SK-N-DZ (cell line): ENCODE measurements around the gene CLCA2.
"Not testable (repeated sequence)": the region's sequence is repeated elsewhere in the genome, so short reads cannot be mapped to it uniquely, and the experiment has no call there.

ENCODE experiments used
- DNase-seq: peaks from one replicate; pipeline ENCODE4 v3.0.0-alpha.2; 2015; ENCODE audit warnings: low spot score

The CLCA2 gene

DNA sequence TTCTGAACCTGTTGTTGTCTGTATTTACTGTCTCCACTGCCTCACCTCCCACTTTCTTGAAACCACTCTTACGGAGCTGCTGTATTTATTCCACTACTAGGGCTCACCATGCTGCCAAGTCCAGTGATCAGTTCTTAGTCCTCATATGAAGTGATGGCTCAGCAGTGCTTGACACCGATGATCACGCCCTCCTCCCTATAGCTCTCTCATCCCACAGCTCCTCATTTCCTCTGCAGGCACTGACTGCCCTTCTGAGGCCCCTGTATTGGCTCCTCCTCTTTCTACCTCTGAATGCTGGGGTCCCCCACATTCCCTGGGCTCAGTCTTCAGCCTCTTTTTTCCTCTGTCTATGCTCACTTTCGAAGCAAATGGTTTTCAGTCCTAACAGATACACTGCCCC is 48.2 kb downstream of the CLCA2 start:
- no peak for DNase-seq

DNA sequence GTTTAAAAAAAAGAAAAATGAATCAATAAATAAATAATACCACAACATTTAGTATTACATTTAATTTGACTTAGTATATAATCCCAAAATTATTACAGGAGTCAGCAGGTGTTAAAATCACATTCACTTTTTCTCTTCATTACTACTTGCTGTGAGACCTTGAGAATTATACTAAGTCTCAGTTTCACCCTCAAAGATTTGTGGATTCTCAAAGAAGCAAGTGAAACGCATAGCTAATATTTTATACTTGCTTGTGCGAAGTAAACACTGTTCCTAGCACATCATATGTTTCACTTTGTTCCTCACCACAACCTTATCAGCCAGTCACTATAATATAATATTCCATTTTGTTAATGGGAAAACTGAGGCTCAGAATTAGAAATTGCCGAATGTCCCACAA is 48.8 kb downstream of the CLCA2 start:
- no peak for DNase-seq

DNA sequence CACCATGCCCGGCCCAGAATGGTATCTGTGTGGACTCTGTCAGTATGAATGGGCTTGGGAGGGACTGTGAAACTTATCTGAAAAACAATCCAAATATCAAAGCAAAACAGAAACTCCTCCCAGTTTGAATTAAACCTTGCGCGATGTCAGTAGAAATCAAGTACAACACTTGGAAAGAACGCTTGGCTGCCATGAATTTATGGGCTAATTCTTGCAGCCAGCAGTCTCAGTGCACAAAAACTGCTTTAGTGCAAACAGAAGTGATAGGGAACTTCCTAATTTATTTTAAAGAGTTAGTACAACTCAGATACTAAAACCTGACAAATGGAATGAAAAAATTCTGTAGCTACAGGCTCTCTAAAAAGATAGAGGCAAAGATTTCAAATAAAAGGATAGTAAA is 53.3 kb downstream of the CLCA2 start:
- no peak for DNase-seq

DNA sequence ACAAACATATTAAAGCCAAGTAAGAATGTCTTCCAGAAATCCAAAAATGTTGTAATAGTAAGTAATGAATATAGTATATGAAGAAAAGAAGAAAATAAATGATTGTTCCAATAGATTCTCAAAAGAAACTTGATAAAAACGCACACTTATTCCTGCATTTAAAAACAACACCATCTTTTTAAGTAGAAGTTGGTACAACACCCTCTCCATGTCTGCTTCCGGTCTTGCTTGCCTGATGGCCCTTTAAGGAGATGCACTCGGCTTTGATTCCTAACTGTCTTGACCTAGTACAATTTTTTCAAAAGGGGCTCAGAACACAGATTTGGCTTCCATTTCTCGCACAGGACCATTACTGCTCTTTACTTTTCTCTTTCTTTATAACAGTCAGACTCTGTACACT is 53.7 kb downstream of the CLCA2 start:
- no peak for DNase-seq

DNA sequence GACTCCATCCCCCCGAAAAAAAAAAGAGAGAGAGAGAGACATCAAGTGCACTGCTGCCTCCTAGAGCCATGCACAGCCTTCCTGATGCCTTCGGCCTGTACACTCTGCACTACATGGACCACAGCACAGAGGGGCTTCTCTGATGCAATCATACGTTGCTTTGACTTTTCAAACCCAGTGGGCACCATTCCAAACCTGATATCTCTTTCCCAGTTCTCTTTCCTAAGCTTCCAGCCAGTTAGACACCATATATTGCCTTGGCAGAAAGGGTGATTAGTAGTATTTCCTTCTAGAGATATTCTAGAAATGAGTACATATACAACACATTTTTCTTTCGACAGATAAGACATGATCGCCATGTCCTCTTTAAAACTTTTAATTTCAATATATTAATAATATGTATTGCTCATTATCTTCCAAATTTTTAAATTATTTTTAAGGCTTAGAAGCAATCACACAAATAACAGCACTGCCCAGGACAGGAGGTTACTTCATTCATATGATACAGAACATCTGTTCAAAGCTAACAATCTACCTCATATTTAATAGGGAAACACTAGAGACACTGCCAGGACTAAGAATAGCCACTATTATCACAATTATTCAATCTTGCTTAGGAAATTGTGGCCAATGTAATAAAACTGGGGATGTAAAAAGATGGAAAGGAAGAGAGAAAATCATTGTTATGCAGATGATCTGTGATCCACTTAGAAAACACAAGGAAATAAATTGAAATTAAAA is 54.6 kb downstream of the CLCA2 start:
- DNase-seq = no peak

DNA sequence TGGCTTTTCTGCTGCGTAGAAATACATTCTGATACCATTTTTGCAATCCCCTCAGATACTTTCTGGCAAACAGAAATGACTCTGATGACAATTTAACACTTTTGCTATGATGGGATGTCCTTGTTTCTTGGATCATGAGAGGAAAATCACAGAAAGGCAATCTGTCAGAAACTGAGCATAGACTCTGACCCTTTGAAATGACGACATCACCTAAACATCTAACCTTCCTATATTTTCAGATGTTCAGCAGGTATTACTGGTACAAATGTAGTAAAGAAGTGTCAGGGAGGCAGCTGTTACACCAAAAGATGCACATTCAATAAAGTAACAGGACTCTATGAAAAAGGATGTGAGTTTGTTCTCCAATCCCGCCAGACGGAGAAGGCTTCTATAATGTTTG is 58.0 kb downstream of the CLCA2 start:
- DNase-seq = no peak

DNA sequence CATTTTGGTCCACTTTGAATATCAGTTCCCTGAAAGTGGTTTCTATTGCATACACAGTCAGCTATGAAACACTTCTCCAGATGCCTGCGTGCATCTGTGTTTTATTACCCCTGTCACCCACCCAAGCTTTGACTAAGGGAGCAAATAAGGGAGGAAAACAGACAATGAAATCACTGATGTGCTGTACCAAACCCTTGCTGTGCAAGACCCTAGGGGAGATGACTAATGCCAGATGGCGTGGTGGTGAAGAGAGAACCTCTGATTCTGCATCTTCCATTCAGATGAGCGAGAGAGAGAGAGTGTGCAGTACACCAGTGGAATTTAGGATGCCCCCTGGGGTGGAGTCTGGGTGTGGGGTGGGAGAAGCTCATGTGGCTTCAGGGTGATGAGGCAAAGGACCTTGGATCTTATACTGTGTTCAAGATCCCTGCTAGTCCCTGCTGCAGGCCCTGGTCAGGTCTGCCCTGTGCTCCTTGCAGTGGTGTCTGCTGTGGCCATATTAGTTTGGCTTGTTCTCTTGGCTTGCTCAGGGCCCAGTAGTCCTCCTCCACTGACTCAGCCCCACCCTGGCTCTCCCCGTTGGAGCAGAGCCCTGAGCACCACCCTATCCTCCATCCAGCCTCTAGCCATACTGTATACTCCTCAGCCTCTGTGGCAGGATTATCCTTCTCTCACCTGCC is 63.3 kb downstream of the CLCA2 start:
- no peak for DNase-seq

DNA sequence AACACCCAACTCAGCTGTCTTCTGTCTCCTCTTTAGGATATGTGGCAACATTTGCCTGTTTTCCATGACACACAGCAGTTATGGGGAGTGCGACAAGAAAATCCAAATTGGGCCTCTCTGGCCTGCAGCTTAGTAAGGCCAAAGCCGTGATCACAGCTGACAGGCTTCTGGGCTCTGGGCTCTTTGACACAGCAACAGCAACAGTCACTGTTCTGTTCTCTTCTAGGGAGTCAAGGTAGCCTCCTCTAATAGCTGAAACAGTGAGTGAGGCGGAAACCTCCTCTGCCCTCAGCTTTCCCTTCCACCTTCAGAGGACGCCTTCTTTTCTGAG is 63.8 kb downstream of the CLCA2 start:
- no peak for DNase-seq

DNA sequence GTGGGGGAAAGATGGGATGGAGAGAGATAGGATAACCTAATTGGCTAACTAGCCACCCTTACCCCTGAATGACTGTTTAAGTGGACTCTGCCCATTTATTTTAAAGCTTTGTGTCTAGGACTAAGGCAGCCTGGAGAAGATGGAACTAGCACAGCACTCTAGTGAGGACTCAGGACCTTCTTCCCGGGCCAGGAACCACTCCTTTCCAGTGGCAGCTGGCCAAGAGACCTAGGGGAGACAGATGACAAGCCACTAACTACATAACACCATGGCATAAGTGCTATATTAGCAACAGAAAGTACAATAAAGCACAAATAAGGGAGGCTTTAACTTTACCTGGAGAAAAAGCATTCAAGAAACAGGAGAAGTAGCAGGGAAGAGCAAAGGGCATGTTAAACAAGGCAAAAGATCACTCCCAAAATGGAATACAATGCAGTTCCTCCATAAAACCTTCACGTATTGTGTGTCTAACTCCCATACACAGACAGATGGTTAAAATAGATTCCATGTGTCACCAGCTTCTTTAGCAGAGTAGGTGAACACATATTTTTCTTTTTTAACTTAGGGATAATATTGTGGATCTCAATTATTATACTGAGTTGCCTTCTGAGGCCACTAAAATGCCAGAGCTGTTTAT is 65.4 kb downstream of the CLCA2 start:
- no peak for DNase-seq

DNA sequence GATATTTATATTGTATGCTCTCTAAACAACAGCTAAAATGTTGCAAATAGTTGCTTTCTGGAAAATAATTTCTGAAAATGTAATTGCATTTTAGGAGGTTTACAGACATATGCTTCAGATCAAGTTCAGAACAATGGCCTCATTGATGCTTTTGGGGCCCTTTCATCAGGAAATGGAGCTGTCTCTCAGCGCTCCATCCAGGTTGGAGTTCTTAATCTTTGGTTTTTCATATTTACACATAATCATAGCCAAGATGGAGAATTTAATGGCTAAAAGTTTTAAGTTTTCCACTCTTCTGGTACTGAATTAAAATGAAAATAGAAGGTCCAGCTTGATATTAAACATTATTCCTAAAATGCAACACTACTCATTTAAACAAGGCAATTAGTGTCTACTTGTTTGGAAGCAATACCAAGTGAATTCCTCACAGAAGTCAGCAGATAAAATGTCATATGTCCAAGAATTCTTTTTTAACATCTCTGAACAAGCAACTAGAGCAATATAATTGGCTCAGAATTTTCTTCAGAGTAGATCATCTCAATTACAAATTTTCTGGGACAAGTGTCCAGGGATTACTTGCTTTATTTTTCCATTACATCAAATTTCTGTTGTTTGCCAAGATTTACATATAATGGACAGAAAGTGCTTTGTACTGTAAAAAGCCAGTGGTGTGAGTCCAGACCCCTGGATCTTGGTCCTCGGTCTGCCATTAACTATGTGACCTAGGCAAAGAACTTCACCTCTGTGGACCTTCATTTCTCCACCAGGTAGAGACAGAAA is 67.4 kb downstream of the CLCA2 start:
- no peak for DNase-seq

DNA sequence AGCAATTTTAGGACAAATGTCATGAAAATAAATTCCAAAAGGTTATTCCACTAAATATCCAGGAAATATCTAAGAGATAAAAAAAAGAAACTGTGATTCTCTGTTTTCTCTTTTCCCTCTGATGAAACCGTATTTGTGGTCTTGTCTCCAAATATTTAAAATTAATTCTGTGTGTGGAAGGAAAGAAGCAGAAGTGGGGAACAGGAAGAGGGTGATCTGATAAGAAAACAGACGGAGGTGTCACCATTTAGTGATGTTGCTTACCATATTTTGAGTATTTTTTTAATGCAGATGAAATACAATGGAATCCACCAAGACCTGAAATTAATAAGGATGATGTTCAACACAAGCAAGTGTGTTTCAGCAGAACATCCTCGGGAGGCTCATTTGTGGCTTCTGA is 74.3 kb downstream of the CLCA2 start:
- no peak for DNase-seq

DNA sequence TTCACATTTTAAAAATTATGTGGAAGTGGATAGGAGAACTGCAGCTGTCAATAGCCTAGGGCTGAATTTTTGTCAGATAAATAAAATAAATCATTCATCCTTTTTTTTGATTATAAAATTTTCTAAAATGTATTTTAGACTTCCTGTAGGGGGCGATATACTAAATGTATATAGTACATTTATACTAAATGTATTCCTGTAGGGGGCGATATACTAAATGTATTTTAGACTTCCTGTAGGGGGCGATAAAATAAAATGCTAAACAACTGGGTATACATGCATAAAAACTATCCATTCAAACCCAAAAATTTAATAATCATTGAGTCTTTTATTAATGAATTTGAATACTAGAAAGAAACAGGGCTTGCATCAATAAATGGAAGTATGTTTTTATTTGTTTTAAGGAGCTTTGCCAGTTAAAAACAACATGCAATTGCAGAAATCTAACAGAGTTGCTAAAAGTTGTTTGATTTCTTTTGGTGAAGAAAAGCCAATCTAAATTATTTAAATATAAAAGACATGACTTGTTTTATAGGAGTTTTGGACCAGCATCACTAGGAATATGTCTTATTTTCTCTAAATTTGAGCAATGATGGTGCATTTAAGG is 76.1 kb downstream of the CLCA2 start:
- DNase-seq = no peak

DNA sequence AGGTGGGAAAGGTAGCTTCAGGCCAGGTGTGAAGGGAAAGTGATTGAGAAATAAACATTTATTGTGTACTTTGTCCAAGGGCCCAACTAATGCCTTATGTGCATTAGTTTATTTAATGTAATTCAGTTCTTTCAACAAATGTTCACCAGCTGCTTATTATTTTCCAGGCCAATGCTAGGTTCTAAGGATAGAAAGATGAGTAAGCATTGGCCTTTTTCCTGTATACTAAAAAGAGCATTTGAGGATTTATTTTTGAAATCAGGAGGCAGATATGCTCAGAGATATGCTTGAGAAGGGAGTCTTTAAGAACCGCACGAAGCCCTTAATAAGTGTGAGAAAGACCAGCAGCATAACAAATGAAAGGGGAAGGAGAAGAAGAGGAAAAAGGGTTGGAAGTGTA is 76.7 kb downstream of the CLCA2 start:
- DNase-seq = no peak

DNA sequence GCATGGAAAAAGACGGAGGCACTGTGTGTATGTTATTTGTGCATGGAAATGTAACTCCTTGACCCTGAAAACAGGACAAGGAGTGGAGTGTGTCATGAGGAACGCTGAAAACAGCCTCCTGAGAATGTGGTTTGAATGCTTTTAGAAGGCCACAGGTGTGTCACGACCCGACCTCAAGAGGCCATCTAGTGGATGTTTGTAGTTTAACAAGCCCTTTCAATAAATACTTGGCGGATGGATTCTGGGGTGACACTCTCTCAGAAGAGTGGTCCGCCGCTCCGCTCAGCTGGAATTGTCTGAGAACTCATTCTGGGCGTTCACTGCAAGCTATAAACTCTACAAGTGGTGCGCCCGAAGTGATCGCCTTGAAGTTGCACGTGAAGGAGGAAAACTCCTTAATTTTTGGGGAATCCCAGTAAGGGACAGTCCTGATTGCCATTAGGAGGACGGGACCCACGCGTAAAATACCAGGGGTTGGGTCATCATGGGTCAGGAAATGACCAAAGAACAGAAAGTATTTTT is 78.2 kb downstream of the CLCA2 start:
- not testable (repeated sequence) for DNase-seq

DNA sequence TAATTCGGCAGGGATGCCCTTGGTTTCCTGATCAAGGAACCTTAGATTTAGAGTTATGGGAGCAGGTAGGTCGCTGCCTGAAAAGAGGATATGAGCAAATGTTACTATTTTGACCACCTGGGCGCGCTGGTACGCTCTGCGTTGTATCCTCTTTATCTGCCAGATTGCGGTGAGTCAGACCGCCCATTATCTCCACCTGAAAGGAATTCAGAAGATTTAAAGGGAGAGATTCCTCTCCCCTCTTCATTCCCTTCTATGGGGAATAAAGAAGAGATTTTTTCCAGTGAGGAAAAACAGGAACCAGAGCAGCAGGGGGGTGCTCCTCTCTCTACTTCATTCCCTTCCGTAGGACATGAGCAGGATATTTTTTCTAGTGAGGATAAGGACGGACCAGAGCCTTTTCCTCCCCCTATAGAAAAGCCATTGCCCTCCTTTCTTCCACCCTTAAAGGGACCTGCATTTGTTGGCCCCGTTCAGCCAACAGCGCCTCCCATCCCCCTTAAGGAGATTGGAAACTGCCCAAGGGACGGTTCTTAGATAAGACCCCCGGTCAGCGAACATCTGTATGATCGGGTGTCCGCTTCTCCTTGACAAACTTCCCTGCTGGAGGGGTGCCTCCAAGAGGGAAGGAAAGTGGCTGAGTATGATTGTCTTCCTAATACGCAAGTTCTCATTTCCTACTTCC is 78.9 kb downstream of the CLCA2 start:
- no peak for DNase-seq

DNA sequence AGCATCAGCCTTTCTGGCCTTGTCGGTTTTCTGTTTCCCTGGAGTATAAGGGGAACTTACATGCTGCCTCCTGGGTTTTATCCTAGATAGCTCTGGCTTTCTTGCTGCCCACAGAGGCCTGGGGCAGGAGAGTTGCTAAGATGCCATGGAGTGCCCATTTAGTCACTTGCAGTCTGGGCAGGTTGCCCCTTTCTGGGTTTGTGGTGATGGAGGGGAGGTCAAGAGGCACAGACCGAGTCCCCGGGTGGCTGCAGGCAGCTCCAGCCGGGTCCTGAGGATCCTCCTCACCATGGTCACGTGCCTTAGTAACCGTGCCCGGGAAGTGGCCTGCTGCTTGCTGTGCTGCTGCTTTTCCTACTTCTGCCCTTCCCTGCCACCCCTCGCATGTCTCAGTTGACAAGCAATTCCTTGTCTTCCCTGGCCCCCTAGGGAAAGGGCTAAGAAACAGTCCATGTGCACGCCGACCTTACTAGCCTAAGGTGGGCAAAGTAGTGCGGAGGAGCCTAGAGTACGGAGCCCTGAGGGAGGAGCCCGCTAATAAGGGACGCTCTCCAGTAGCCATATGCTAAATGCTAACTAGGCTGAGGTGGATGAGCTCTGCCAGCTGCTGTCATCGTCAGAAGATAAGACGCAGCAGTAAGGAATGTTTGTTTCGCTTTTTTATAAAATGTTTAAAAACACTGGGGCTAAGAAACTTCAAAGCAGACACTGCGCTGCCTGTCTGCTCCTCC is 79.6 kb downstream of the CLCA2 start:
- peak; percentile 42 for DNase-seq

DNA sequence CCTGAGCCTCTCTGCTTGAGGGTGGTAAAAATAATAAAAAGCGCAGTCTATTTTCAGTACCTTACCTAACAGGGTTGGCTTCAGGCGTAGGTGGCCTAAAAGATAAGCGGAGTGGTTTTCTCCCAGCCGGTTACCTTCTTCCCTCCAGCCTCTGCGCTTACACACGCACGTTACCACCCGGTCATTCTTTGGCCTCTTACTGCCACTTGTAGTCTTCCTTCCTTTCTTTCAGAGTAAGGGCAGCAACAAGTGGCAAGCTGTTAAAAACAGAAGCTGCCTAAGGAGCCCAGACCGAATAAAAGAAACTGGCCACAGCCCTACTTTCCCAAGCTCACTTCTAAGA is 80.1 kb downstream of the CLCA2 start:
- no peak for DNase-seq

DNA sequence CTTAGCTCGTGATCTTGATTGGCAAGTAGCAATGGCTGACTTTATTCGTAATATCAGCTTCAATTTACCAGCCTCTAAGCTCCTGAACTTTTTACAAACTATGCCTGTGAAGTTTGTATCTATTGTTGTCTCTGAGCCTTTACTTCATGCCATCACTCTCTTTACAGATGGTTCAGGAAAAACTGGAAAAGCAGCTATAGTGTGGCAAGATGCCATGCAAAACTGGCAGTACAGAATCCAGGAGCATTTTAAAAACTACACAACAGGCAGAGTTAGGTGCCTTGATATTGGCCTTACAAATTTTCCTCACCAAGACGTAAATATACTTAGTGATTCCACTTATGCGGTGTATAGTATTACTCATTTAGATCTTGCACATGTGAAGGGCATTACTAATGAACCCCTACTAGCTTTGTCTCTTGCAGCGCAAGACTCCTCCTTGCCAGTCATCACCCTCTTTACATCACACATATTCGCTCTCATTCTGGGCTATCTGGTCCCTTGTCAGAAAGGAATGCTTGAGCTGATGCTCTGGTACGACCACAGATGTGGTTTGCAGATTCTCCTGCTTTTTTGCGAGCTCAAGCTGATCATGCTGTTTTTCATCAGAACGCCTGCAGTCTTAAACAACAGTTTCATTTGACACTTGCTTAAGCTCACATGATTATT is 81.1 kb downstream of the CLCA2 start:
- DNase-seq = no peak

DNA sequence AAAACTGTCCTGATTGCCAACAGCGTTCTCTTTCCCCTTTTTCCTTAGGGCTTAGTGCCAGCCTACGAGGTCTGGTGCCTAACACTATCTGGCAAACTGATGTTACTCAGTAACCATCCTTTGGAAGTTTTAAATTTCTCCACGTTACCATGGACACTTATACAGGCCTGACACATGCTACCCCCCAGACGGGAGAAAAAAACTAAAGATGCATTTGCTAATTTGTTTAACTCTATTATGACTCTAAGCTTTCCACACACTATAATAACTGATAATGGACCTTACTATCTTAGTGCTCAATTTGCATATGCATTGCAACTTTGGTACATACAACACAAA is 81.6 kb downstream of the CLCA2 start:
- DNase-seq = no peak
